Activated CD4-positive, CD25-positive, alpha-beta regulatory T cell (primary cell): Measurements from ENCODE around the gene SNTG2.

ENCODE experiments used
- DNase-seq, 4 experiments: peaks; one replicate each; lab custom pipeline; 2025; lab: John Stamatoyannopoulos, UW

The SNTG2 gene

GRCh38 chr2:1318366-1319009, 367.8 kb downstream of the SNTG2 start:
- no peak for DNase-seq

GRCh38 chr2:1319393-1319792, 368.7 kb downstream of the SNTG2 start:
- no peak for DNase-seq

GRCh38 chr2:1321321-1321720, 370.7 kb downstream of the SNTG2 start:
- DNase-seq = no peak

GRCh38 chr2:1324884-1325283, 374.2 kb downstream of the SNTG2 start:
- DNase-seq = no peak

GRCh38 chr2:1328684-1329083, 378.0 kb downstream of the SNTG2 start:
- DNase-seq = no peak

- DNase-seq = no peak
Observed at GRCh38 chr2:1339388-1340140, 388.9 kb downstream of the SNTG2 start.

GRCh38 chr2:1340141-1340512, 389.5 kb downstream of the SNTG2 start:
- no peak for DNase-seq

GRCh38 chr2:1341404-1342120, 390.9 kb downstream of the SNTG2 start:
- no peak for DNase-seq

- DNase-seq = no peak
Observed at GRCh38 chr2:1348789-1349188, 398.1 kb downstream of the SNTG2 start.

- DNase-seq = no peak
Observed at GRCh38 chr2:1350111-1350510, 399.5 kb downstream of the SNTG2 start.

GRCh38 chr2:1353124-1353523, 402.5 kb downstream of the SNTG2 start:
- DNase-seq = no peak

- DNase-seq = no peak
Observed at GRCh38 chr2:1353543-1353942, 402.9 kb downstream of the SNTG2 start.

GRCh38 chr2:1360144-1360543, 409.5 kb downstream of the SNTG2 start:
- no peak for DNase-seq

- no peak for DNase-seq
Observed at GRCh38 chr2:1360557-1361250, 410.1 kb downstream of the SNTG2 start.

GRCh38 chr2:1363367-1363766, 412.7 kb downstream of the SNTG2 start:
- no peak for DNase-seq

GRCh38 chr2:1366546-1367134, 416.0 kb downstream of the SNTG2 start:
- DNase-seq = no peak

GRCh38 chr2:1367601-1368000, 417.0 kb downstream of the SNTG2 start:
- no peak for DNase-seq

GRCh38 chr2:1369905-1370304, 419.3 kb downstream of the SNTG2 start:
- no peak for DNase-seq

- DNase-seq = no peak
Observed at GRCh38 chr2:1370461-1370860, 419.8 kb downstream of the SNTG2 start.

- no peak for DNase-seq
Observed at GRCh38 chr2:1371082-1371481, 420.4 kb downstream of the SNTG2 start.

- no peak for DNase-seq
Observed at GRCh38 chr2:1373830-1374229, 423.2 kb downstream of the SNTG2 start.

GRCh38 chr2:1374287-1374686, 423.6 kb downstream of the SNTG2 start:
- no peak for DNase-seq
